GM19023 (cell line): ENCODE measurements around the gene FBXW8.

ENCODE experiments used
- ATAC-seq: cut with Tn5 transposase; IDR thresholded peaks from one replicate; pipeline ENCODE4 v1.9.1; 2021; ENCODE audit warnings: mild to moderate bottlenecking, moderate library complexity; ENCODE audit not compliant: unreplicated experiment

FBXW8 gene

GRCh38 chr12:116922194-116922897 is 11.6 kb downstream of the FBXW8 start:
- peak; percentile 46 for ATAC-seq

GRCh38 chr12:116924558-116925453 is 14.1 kb downstream of the FBXW8 start:
- no peak for ATAC-seq

GRCh38 chr12:116926283-116927243 is 15.8 kb downstream of the FBXW8 start:
- ATAC-seq = no peak

DNA sequence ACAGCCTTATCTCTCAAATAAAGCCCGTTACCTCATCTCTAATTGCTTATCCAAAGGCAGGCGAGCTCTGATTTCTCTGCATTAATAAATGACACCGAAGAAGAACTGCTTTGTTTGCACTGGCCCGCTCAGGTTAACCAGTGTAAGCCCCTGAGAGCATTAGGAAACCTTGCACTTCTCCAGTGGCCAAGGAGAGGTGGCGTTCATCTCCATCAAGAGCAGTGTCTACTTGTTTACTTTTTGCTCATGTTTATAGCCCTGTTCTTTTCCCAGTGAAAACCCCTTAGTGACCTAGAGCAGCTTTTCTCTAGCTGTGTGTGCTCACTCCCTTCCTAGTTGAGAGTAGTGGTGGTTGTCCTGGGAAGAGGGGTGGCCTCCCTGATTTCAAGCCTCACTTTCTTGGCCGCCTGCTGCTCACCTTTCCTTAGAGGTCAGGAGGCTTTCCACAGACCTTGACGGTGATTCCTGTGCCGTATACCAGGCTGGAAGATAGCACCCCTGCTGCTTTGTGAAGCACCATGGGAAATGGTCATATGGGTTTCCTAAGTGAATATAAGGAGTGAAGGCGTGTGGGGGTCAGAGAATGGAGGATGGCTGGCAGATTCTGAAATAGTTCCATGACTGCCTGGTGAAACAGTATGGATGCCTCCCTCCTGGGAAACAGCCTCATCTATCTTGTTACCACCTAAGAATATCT is 16.6 kb downstream of the FBXW8 start:
- ATAC-seq = no peak

- no peak for ATAC-seq
These were observed 17.8 kb downstream of the FBXW8 start for GRCh38 chr12:116928504-116928903.

- ATAC-seq = no peak
These were observed 19.1 kb downstream of the FBXW8 start for GRCh38 chr12:116929885-116930284.

DNA sequence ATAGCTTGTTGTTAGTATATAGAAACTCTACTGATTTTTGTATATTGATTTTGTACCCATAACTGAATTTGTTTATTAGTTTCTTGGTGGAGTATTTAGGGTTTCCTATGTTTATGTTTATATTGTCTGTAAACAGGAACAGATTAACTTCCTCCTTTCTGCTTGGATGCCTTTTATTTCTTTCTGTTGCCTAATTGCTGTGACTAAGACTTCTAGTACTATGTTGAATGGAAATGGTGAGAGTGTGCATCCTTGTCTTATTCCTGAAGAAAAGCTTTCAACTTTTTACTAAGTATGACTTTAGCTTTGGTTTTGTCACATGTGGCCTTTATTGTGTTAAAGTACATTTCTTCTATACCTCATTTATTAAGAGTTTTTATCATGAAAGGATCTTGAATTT is 20.9 kb downstream of the FBXW8 start:
- no peak for ATAC-seq

- ATAC-seq = no peak
These were observed 22.3 kb downstream of the FBXW8 start for GRCh38 chr12:116933091-116933490.

DNA sequence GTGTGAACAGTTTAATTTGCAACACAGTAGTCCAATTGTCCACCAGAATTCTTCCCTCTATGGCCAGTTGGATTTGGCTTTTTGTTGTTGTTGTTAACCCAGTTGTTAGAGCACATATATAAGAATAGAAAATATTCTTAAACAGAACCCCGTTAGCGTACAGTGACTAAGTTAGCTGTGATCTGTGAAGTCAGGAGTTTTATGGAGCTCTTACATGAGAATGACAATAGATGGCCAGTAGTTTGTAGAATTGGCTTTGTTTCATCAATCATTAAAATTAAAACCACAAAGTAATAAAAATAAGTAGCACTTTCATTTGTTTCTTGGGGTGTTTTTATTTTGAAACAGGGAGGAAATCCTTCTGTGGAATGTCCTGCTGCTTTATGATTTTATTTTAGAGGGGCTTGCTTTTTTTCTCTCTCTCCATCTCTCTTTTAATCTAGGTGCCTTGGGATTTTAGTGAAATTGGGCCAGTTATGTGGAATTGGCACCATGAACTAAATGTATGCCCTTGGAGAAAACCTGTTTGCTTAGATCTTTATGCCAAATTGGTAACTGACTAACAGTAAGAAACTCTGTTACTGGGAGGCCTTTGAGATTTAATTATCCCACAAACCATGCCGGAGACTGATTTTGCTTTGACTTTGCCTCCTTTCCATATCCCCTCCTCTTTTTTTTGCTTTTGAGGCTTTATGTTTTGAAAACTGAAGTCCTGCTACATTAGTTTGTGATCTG is 22.9 kb downstream of the FBXW8 start:
- ATAC-seq = no peak

DNA sequence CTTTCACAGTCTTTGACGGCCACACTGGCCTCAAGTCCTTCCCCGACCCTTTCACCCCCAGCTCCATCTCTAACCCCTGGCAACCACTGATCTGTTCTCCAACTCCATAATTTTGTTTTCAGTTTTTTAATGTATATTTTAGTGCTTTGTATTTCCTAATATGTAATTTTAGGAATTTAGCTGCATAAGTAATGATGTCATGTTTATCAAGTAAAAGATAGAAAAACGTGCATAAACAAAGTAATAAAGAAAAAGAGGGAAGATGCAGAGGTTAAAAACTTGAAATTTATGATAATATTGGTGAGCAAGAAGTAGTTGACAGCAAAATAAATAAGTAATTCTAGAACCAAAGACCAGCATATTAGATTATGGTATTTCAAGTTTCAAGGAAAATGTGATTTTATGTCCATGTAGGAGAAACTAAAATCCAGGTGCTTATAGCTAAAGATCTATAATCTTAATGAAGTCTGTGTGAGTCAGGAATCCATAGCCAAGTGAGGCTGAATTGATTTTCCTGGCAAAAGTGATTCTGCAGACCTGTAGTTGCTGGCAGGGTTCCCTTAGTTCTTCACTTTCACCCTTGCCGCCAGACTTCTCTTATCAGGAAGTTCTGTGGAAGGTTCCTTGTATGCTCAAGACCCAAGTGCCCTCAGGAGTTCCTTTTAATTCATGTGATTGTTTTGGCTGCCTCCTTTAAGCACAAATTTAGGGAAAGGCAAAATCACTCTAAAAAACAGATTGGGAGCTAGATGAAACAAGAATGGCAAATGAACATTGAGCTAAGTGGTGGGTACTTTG is 24.4 kb downstream of the FBXW8 start:
- ATAC-seq = no peak

GRCh38 chr12:116937640-116938039 is 26.9 kb downstream of the FBXW8 start:
- no peak for ATAC-seq

DNA sequence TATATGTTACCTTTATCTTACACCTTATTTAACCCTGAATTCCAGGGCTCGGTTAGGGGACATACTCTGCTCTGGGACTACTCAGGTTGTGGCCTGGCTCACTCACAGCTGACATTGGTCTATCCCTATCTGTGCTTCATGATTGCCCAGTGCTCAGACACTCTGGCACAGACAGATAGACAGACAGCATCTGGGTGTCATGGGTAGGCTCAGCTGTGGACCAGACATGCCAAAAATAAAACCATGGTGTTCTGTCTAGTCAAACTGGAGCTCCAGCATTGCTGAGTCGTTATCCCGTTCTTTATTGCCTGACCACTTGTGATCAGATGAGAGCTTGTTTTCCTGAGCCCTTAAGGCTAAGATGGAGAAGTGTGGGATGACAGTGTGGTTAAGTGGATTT is 29.0 kb downstream of the FBXW8 start:
- ATAC-seq = no peak

DNA sequence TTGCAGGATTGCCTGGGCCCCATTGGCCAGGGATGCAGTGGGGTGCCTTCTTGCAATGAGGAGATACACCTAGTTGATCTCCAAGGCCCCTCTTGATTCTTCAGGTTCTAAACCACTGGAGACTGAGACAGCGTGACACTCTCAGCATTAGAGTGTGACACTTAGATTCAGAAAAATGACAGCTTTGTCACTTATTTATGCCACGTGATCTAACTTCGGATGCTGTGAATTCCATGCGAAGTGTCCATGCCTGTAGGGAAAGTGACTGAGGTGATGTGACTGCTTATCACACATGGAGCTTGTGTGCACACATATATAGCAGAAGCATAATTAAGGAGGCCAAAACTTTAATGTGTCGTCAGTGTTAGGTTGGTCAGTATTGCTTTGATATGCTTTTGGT is 30.4 kb downstream of the FBXW8 start:
- ATAC-seq = no peak

- ATAC-seq = no peak
These were observed 32.9 kb downstream of the FBXW8 start for GRCh38 chr12:116943419-116944372.

DNA sequence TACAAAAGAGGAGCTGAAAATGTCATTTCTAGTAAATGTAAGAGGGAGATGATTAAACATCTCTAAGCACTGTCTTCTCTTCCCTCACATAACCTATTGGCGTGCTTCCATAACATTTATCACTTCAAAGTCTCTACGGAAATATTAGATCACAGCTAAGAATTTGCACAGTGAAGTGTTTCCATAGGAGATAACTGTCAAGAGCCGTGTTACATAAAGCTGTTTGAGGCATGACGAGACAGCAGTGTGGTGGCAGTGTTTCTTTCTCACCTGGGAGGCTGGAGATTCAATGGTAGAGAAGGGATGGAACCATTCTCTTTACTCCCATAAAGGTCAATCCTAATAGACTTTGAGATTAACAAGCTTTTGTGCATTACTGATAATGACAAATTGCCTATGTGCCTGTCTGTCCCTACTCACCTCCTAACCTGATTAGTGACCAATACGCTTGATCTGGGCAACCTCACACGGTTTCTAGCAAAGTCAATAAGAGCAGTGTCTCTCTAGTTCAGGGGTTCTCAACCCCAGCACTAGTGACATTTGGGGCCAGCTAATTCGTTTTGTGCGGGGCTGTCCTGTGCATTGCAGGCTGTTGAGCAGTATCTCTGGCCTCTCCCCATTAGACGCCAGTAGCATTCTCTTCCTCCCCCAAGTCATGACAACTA is 35.3 kb downstream of the FBXW8 start:
- no peak for ATAC-seq

- no peak for ATAC-seq
These were observed 37.5 kb downstream of the FBXW8 start for GRCh38 chr12:116948298-116948697.

DNA sequence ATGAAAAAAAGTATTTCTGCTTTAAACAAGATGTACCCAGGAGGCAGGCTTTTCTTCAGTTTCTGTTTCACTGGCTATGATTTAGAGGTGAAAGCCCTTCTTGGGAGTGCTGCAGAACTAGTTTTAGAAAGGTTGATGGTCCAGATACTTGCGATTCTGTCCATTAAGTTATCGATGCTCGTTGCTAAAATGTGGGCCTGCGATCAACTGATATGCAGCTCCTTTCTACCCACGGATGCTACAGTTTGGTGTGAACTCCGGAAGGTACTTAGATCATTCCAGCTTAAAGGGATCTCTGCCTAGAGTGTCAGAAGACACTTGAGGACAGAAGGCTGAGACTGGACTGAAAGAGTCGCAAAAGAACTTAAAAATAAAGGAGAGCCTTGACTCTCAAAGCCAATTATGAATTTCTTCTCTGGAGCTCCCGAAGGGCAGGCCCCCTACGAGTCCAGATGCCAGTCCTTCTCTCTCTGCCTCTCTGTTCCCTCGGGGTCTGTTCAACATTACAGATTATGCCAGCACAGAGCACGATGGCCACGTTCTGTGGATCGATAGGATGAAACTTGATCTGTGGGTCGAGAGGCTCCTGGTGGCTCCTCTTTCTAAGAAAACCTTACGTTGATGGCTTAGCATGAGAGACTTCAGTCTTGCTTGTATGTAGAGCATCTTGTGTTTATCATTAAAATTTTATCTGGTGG is 40.0 kb downstream of the FBXW8 start:
- ATAC-seq = no peak
